ENCODE measurements around the gene SEC14L3.

DNA sequence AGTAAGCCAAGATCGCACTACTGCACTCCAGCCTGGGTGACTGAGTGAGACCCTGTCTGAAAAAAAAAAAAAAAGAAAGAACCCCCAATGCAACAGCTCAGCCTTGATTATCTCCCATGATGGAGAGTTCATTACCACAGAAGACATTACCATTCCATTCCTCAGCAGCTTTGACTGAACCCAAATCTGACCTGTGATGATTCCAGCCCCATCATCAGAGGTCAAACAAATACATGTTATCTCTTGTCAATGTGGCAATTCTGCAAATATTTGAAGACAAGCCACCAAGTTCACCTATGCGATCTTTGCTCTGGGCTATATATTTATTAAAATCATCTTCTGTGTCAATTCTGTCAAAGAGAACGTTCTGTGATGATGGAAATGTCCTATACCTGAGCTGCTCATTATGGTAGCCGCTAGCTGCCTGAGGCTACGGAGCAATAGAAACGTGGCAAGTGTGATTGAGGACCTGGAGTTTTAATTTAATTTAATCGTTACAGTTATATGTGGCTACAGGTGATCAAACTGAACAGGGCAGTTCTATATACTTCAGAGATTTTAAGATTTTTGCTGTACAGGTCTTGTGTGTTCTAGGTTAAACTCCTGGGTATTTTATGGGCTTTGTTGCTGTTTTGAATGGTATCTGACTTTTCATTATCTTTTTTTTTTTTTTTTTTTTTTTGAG is 25.8 kb upstream of the SEC14L3 start:
- TF ChIP-seq CTCF (IDR thresholded peaks at IDR 0.05; ENCODE audit: low read length), result no peak
- TF ChIP-seq EZH2phosphoT487 (IDR thresholded peaks at IDR 0.05; ENCODE audit: low read length), result no peak

All from MM.1S (cell line).